Dermis blood vessel endothelial cell (primary cell): ENCODE data around the gene DOK5. TPM values are rescaled to one million over a fixed set of nuclear protein-coding genes. Genes with fewer than 3 reads are reported as not detected.
A peak's percentile ranks its signal among the peaks of the same experiment; 100 is the strongest.
"Not testable (repeated sequence)": the region's sequence is repeated elsewhere in the genome, so short reads cannot be mapped to it uniquely, and the experiment has no call there.

Source experiments
- DNase-seq: peaks from one replicate; pipeline ENCODE4 v3.0.0; 2010
- total RNA-seq: library from RNA; depleted of rRNA; stranded (reverse); fragments of >200 nt; gene quantifications from 2 replicates; pipeline ENCODE4 v1.2.3, GENCODE V29; 2014

DOK5 gene
- 0.34 and 0.51 TPM in 2 replicates for total RNA-seq

DNA sequence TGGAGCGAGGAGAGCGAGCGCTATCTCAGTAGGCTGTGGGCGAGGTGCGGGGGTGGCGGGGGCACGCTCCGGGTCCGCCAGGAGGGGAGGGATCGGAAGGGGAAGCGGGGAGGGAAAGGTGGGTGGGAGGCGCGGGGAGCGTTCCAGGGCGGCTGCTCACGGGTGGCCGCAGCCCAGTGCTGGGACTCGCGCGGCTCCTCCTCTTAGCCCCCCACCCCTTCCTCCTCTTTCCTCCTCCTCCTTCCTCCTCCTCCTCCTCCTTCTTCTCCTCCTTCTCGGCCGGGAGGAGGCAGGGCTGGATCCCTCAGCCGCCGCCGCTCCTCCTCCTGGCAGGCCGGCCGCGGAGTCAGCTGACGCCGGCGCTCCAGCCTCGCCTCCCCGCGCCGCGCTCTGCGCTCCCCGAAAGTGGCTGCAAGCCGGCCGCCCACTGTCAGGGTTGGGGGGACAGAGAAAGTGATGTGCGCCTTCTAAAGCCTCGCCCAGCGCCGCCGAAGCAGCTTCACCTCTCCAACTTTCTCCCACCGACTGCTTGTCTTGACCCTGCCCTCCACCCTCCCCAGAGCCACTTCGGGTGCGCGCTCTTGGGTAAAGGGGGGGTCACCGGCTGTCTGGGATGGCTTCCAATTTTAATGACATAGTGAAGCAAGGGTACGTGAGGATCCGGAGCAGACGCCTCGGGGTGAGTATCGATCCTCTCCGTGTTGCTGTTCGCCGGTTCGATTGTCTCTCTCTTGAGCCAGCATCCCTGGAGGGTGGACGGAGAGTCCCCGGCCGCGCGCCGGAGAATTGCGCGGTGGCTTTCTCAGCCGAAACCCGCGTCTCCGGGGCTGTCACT, at the start of gene DOK5:
Gene DOK5, plus strand, starts transcription at position 260 of the 835 bp plus-strand sequence. Its CDS starts 354 bp downstream, at position 614.
- peak; percentile 8 for DNase-seq

GRCh38 chr20:54429364-54429763, 46.0 kb upstream of the DOK5 start:
- no peak for DNase-seq

- DNase-seq, result no peak
Measured at GRCh38 chr20:54431156-54431944, 44.0 kb upstream of the DOK5 start.

- DNase-seq, result no peak
Measured at GRCh38 chr20:54432966-54433365, 42.4 kb upstream of the DOK5 start.

GRCh38 chr20:54433636-54434035, 41.8 kb upstream of the DOK5 start:
- no peak for DNase-seq

- DNase-seq, result no peak
Measured at GRCh38 chr20:54434196-54434595, 41.2 kb upstream of the DOK5 start.

DNA sequence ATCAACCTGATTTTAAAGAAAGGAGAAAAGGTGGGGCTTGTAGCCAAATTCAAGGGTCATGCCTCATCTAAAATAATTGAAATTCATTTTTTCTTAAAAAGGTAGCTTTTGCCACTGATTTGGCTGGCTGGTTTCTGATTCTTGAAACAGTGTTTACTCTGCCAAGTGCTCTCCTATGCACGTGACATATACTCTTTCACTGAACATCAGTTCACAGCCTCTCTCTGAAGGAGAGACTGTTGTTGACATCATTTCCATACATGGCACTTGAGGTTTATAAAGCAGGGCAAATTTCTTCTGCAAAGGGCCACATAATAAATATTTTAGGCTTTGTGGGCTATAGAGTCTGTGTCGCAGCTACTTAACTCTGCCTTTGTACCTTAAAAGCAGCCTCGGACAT, 40.4 kb upstream of the DOK5 start:
- no peak for DNase-seq

DNA sequence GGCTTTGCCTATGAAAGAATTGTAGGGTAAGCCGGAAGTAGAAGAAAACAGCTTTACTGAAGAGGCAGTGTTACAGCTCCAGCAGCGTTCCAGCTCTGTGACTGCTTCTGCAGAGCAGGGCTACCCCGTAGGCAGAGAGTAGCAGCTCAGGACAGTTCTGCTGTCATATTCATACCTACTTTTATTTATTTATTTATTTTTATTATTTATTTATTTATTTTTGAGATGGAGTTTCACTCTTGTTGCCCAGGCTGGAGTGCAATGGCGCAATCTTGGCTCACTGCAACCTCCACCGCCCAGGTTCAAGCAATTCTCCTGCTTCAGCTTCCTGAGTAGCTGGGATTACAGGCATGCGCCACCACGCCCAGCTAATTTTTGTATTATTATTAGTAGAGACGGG, 39.0 kb upstream of the DOK5 start:
- DNase-seq, result not testable (repeated sequence)

DNA sequence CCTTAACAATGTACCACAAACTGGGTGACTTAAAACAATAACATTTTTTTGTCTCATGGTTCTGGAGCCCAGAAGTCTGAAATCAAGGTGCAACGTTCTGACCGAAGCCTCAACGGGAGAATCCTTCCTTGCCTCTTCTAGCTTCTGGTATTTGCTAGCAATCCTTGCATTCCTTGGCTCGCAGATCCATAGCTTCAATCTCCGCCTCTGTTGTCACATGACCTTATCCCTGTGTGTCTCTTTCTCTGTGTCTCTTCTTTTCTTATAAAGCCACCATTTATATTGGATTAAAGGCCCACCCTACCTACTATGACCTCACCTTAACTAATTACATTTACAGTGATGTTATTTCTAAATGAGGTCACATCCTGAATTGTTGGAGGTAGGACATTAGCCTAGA, 37.2 kb upstream of the DOK5 start:
- no peak for DNase-seq

DNA sequence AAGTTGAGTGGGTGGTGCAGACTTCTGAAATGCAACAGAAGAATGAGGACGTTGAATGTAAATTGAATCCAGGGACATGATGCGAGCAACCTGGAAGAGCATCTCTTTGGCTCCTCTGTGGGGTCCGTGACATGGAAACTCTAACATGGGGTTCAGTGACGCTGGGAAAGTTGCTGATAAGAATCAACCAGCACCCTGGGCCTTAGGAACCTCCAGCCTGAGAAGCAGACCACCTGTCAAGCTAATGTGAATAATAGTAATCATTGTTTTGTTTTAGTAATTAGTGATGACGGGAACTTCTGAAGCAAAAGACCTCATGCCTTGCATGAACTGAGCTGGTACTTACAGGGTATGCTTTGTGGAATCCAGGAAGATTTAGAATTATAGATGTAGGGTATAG, 25.2 kb upstream of the DOK5 start:
- DNase-seq, result no peak

- DNase-seq, result no peak
Measured at GRCh38 chr20:54451171-54451570, 24.2 kb upstream of the DOK5 start.

- DNase-seq, result no peak
Measured at GRCh38 chr20:54452277-54452676, 23.1 kb upstream of the DOK5 start.

- DNase-seq, result no peak
Measured at GRCh38 chr20:54454982-54455381, 20.4 kb upstream of the DOK5 start.

DNA sequence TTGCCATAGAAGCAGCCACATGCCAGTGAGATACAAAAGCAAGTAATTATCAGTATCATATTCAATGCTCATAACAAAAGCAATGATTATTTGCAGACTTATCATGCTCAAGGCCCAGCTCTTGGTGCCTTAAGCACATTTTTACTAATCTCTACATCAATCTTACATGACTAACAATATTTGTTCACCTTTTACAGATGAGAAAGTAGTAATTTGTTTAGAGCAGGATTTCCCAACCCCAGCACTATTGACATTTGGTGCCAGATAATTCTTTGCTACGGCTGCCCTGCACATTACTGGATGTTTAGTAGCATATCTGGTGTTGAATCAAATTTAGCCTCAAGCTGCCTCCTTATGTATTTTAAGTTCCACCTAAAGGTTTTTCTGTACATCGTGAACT, 19.0 kb upstream of the DOK5 start:
- no peak for DNase-seq

- DNase-seq, result no peak
Measured at GRCh38 chr20:54456961-54457360, 18.4 kb upstream of the DOK5 start.

DNA sequence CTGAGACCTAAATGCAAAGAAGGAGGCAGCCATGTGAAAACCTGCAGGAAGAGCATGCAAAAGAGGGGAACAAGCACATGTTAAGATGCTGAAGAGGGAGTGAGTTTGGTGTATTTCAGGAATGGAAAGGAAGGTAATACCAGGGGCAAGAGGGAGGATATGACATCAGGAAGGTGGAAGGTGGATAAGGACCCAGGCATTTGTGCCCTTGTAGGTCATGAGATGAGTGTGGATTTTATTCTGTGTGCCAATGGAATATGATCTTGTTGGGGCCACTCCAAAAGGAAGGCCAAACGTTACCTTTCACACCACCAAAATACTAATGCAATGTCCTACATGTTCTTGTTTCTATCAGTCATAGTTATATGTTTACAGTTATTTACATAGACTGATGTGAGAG, 17.2 kb upstream of the DOK5 start:
- DNase-seq, result no peak

DNA sequence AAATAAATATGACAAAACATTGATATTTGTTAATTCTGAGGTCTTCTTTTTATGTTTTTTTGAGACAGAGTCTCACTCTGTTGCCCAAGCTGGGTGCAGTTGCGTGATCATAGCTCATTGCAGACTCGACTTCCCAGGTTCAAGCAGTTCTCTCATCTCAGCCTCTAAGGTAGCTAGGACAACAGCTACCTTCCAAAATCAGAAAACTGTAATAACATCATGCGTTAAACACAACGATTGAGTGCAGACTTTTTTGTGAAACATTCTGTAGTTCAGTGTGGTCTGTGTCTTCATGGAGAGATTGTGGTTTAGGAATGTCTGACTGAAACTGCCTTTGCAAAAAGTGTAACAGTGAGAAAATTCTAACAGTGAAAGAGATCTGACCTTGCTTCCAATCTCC, 16.1 kb upstream of the DOK5 start:
- DNase-seq, result no peak

DNA sequence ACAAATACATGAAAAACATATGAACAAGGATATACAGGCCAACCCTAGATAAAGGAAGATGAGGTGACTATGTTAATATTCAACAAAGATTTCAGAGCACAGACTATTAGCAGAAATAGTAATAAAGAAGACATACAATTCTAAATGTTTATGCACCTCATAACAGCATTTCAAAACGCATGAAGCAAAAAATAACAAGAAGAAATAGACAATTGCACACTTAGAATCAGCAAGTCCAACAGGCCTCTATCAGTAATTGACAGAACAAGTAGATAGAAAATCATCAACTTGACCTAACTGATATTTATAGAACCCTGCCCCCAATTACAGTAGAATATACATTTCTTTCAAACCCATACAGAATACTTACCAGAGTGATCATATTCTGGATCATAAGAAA, 11.4 kb upstream of the DOK5 start:
- DNase-seq, result no peak

- DNase-seq, result no peak
Measured at GRCh38 chr20:54466127-54466526, 9.3 kb upstream of the DOK5 start.

DNA sequence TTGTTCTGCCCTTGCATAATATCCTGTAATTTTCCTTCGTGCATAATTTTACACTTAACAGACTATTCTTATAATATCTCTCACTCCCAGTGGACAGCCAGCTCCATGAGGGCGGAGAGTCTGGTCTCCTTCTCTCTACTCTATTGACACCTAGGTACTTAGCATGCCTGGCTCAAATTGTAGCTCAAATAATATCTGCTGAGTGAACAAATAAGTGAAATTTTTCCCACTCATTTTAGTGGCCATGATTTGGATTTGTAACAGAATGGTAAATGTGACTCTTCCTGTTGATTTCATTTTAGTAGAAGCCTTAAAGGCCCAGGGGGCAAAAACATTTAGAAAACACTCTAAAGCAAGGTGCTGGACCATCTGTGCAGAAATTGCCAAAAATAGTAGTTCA, 7.8 kb upstream of the DOK5 start:
- no peak for DNase-seq

- DNase-seq, result no peak
Measured at GRCh38 chr20:54468082-54468481, 7.3 kb upstream of the DOK5 start.

- no peak for DNase-seq
Measured at GRCh38 chr20:54469293-54469692, 6.1 kb upstream of the DOK5 start.

DNA sequence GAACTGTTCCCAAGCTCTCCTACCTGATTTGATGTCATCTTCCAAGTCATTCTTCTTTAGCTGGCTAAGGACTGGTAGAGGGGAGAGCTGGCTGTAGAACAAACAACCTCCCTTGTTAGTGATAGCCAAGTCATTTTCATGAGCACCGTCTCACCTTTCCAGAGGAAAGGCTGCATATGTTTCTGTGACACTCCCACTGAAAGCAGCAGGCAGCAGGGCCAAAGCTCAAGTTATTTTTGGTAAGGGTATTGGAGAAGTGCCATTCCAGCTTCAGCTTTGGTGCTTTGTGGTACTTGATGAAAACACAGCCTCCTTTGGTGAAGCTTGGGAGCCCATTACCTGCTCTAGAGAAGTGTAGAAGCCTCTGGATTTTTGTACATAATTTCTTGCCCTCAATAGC, 5.4 kb upstream of the DOK5 start:
- no peak for DNase-seq

DNA sequence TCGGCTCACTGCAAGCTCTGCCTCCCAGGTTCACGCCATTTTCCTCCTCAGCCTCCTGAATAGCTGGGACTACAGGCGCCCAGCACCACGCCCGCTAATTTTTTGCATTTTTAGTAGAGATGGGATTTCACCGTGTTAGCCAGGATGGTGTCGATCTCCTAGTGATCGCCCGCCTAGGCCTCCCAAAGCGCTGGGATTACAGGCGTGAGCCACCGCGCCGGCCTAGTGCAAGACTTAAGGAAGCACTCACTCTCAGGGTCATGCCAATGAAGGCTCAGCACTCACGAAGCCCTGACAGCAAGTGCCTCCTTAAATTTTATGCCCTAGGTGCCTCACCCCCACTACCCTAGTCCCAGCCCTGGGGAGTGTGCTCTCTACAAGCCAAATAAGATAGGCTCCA, 4.7 kb upstream of the DOK5 start:
- DNase-seq, result no peak
